ENCODE results near the gene PDE11A.

- TF ChIP-seq CTCF (conservative IDR thresholded peaks at IDR 0.05) (no peak), ZFX (IDR thresholded peaks at IDR 0.05) (no peak)
Observed at GRCh38 chr2:177972782-177973181, 99.8 kb downstream of the PDE11A start.

All from C4-2B (cell line).